Measurements from ENCODE around the gene PDZD7.
"Not testable (repeated sequence)": the region's sequence is repeated elsewhere in the genome, so short reads cannot be mapped to it uniquely, and the experiment has no call there.

Gene PDZD7

GRCh38 chr10:101040851-101041250, 9.9 kb upstream of the PDZD7 start:
- no peak for DNase-seq (ENCODE audit: low spot score)

- DNase-seq (ENCODE audit: low spot score), result no peak
Observed at GRCh38 chr10:101040061-101040460, 9.1 kb upstream of the PDZD7 start.

GRCh38 chr10:101038484-101038883, 7.6 kb upstream of the PDZD7 start:
- peak; percentile 5 for DNase-seq (ENCODE audit: low spot score)

- DNase-seq (ENCODE audit: low spot score), result no peak
Observed at GRCh38 chr10:101036726-101037125, 5.8 kb upstream of the PDZD7 start.

- DNase-seq (ENCODE audit: low spot score), result no peak
Observed at GRCh38 chr10:101035916-101036702, 5.2 kb upstream of the PDZD7 start.

- no peak for DNase-seq (ENCODE audit: low spot score)
Observed at GRCh38 chr10:101035314-101035713, 4.4 kb upstream of the PDZD7 start.

GRCh38 chr10:101034404-101034803, 3.5 kb upstream of the PDZD7 start:
- not testable (repeated sequence) for DNase-seq (ENCODE audit: low spot score)

- DNase-seq (ENCODE audit: low spot score), result no peak
Observed at GRCh38 chr10:101033276-101033675, 2.3 kb upstream of the PDZD7 start.

- peak; percentile 59 for DNase-seq (ENCODE audit: low spot score)
Observed at GRCh38 chr10:101032637-101033224, 1.8 kb upstream of the PDZD7 start.

- peak; percentile 51 for DNase-seq (ENCODE audit: low spot score)
Observed at GRCh38 chr10:101031796-101032636, 1.1 kb upstream of the PDZD7 start.

GRCh38 chr10:101030496-101031127, 317 bp downstream of the PDZD7 start:
- no peak for DNase-seq (ENCODE audit: low spot score)

- DNase-seq (ENCODE audit: low spot score), result peak; percentile 63
Observed at GRCh38 chr10:101029520-101030295, 1.2 kb downstream of the PDZD7 start.

GRCh38 chr10:101028446-101029337, 2.2 kb downstream of the PDZD7 start:
- DNase-seq (ENCODE audit: low spot score), result peak; percentile 71

GRCh38 chr10:101027106-101027720, 3.7 kb downstream of the PDZD7 start:
- DNase-seq (ENCODE audit: low spot score), result no peak

- no peak for DNase-seq (ENCODE audit: low spot score)
Observed at GRCh38 chr10:101022967-101023705, 7.8 kb downstream of the PDZD7 start.

- DNase-seq (ENCODE audit: low spot score), result no peak
Observed at GRCh38 chr10:101021692-101022251, 9.2 kb downstream of the PDZD7 start.

GRCh38 chr10:101021239-101021638, 9.7 kb downstream of the PDZD7 start:
- DNase-seq (ENCODE audit: low spot score), result no peak

- no peak for DNase-seq (ENCODE audit: low spot score)
Observed at GRCh38 chr10:101020427-101021075, 10.4 kb downstream of the PDZD7 start.

All from SK-N-DZ (cell line).